Activated T-cell treated with anti-CD3 and anti-CD28 coated beads for 1 hour (primary cell): ENCODE results near the gene GARIN5A.
A peak's percentile ranks its signal among the peaks of the same experiment; 100 is the strongest.

Experiments
- DNase-seq: peaks from one replicate; pipeline ENCODE4 v3.0.0-alpha.2; 2020; ENCODE audit warnings: low read depth

Gene GARIN5A

GRCh38 chr19:50476224-50476906, at the start of gene GARIN5A, which contains the start of gene EMC10:
Gene GARIN5A, minus strand, starts transcription at chr19:50476848. Its CDS starts 460 bp downstream, at chr19:50476388.
Gene EMC10, plus strand, starts transcription at chr19:50476507. Its CDS starts 38 bp downstream, at chr19:50476545.
- DNase-seq, result peak; percentile 83

- no peak for DNase-seq
Observed at GRCh38 chr19:50522881-50523280, 46.2 kb upstream of the GARIN5A start.

GRCh38 chr19:50520822-50521465, 44.3 kb upstream of the GARIN5A start:
- no peak for DNase-seq

- no peak for DNase-seq
Observed at GRCh38 chr19:50519006-50519575, 42.4 kb upstream of the GARIN5A start.

GRCh38 chr19:50518091-50519005, 41.7 kb upstream of the GARIN5A start:
- DNase-seq, result no peak

- DNase-seq, result no peak
Observed at GRCh38 chr19:50517704-50518075, 41.0 kb upstream of the GARIN5A start.

- DNase-seq, result no peak
Observed at GRCh38 chr19:50516964-50517703, 40.5 kb upstream of the GARIN5A start.

- DNase-seq, result no peak
Observed at GRCh38 chr19:50516456-50516855, 39.8 kb upstream of the GARIN5A start.

GRCh38 chr19:50515168-50515561, 38.5 kb upstream of the GARIN5A start:
- DNase-seq, result no peak

GRCh38 chr19:50514346-50515167, 37.9 kb upstream of the GARIN5A start:
- no peak for DNase-seq

GRCh38 chr19:50513746-50514345, 37.2 kb upstream of the GARIN5A start, which contains the start of gene ASPDH:
Gene ASPDH, minus strand, starts transcription at chr19:50513913. Its CDS starts 90 bp downstream, at chr19:50513823.
- no peak for DNase-seq

- no peak for DNase-seq
Observed at GRCh38 chr19:50512999-50513745, 36.5 kb upstream of the GARIN5A start.

- DNase-seq, result no peak
Observed at GRCh38 chr19:50512112-50512998, 35.7 kb upstream of the GARIN5A start.

- peak; percentile 91 for DNase-seq
Observed at GRCh38 chr19:50511069-50511822, 34.6 kb upstream of the GARIN5A start, which contains the start of gene JOSD2. Gene JOSD2, minus strand, starts transcription at chr19:50511191. Its CDS starts 760 bp downstream, at chr19:50510431.

GRCh38 chr19:50510700-50511068, 34.0 kb upstream of the GARIN5A start:
- DNase-seq, result no peak

GRCh38 chr19:50510121-50510670, 33.5 kb upstream of the GARIN5A start:
- DNase-seq, result no peak

- DNase-seq, result no peak
Observed at GRCh38 chr19:50509366-50509765, 32.7 kb upstream of the GARIN5A start.
